ENCODE data around the gene GGPS1.
"Not testable (repeated sequence)": the region's sequence is repeated elsewhere in the genome, so short reads cannot be mapped to it uniquely, and the experiment has no call there.

Gene GGPS1

GRCh38 chr1:235342471-235342870, 14.1 kb downstream of the GGPS1 start:
- no peak for DNase-seq

- DNase-seq: no peak
Observed at GRCh38 chr1:235343726-235344125, 15.4 kb downstream of the GGPS1 start.

DNA sequence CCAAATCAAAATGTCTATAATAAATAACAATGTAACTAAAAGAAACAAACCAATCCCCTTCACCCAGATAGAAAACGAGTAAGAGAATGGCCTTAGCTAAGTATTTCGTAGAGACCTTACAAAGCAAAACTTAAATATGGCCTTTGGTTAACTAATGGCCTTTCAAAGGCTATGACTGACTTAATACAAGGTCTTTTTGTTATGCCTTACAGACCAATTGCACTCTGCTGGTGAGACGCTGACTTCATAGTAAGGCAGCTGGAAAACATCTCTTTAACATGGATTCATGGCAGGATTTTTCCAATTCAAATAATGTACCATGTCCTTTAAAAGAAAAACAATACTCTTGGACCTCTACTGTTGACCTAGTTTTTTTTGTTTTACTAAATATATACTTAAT, 23.1 kb downstream of the GGPS1 start:
- DNase-seq: no peak

GRCh38 chr1:235351898-235352297, 23.5 kb downstream of the GGPS1 start:
- DNase-seq: no peak

- DNase-seq: peak; percentile 44
Observed at GRCh38 chr1:235357485-235358373, 29.4 kb downstream of the GGPS1 start.

DNA sequence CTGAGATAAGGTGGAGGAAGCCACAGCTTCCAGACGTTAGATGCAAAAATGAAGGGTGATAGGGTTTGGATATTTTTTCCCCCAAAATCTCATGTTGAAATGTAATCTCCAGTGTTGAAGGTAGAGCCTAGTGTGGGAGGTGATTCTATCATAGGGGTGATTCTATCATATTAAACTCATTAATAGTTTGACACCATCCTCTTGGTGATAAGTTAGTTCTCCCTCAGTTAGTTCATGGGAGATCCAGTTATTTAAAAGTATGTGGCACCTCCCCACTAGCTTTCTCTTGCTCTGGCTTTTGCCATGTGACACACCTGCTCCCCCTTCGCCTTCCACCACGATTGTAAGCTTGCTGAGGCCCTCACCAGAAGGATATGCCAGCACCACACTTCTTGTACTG, 30.5 kb downstream of the GGPS1 start:
- no peak for DNase-seq

DNA sequence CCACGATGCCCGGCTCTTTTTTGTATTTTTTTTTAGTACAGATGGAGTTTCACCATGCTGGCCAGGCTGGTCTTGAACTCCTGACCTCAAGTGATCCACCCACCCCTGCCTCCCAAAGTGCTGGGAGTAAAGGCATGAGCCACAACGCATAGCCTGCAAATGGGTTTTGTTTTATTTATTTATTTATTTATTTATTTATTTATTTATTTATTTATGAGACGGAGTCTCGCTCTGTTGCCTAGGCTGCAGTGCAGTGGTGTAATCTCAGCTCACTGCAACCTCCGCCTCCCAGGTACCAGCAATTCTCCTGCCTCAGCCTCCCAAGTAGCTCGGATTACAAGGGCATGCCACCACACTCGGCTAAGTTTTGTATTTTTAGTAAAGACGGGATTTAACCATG, 35.8 kb downstream of the GGPS1 start:
- not testable (repeated sequence) for DNase-seq

DNA sequence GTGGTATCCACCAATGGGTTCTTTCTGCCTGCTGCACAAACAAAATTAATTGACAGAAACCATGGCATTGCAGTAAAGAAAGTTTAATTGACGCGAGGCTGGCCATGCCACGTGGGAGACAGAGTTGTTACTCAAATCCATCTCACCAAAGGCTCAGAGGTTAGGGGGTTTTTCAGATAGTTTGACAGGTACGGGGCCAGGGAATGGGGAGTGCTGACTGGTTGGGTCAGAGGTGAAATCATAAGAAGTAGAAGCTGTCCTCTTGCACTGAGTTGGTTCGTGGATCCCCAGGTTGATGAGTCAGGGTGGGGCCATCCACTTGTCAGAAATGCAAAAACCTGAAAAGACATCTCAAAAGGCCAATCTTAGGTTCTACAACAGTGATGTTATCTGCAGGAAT, 37.9 kb downstream of the GGPS1 start:
- DNase-seq: no peak

DNA sequence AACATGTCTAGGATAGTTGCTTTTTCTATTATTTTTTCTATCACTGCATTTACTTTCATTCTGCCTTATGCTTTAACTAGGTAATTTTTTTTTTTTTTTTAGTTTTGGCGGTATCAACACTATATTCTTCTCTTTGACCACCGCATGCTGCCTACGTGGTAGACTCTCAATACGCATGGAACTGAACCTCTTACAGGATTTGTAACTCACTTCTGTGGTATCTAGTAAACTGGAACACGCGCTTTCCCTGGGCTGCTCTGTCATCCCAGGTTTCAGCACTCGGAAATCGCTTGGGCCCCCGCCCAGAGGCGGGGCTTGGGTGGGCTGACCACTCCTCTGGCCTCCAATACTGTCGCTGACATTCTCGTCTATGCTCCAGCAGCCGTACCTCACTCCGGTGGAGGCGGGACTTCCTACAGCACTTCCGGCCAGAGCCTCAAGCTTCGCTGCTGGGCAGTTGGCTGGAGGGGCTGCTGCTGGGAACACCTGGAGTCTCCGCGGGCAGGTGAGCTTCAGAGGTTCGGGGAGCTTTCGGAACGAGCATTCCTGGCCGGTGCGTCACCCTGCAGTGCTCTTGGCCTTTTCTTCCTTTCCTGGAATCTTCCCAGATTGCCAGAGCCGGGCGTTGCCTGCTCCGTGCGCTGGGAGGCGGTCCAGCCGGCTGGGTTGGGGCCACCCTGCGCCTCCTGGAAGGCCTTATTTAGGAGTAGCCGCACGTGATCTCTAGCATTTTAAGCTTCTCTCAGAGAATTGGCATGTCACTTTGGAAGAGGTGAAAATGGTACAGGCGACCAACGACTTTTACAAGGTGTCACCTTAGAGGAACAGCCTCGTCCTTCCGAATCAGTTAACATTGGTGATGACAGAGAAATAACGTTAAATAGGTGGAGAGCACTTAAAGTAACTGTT, 38.9 kb downstream of the GGPS1 start, which contains the start of gene TBCE:
Gene TBCE, plus strand, starts transcription at position 428 of the 909 bp plus-strand sequence. CDS start 12,623 bp downstream, outside the sequence.
- DNase-seq: peak; percentile 98

DNA sequence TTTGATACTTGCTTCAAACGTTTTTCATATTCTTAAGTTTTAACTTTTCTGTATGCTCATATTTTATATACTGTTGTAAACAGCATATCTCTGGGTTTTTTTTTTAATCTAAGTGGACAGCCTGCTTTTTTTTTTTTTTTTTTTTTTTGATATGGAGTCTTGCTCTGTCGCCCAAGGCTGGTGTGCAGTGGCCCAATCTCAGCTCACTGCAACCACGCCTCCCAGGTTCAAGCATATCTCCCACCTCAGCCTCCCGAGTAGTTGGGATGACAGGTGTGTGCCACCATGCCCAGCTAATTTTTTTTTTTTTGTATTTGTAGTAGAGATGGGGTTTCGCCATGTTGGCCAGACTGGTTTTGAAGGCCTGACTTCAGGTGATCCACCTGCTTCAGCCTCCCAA, 40.1 kb downstream of the GGPS1 start:
- no peak for DNase-seq

DNA sequence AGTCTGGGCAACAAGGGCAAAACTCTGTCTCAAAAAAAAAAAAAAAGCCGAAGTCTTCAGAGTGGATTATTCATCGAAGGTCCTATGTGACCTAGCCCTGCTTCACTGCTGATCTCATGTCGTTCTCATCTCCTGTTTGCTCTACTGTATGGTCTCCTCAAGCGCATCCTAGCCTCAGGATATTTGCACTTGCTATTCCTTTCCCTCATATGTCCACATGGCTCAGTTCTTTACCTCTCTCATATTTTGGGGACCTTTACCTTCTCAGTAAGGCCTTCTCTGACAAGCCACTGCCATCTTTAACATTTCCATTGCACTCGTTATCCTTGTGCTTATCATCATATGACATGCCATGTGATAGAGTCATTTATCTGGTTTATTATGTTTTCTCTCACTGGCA, 41.4 kb downstream of the GGPS1 start:
- DNase-seq: no peak

- DNase-seq: no peak
Observed at GRCh38 chr1:235375919-235376605, 47.7 kb downstream of the GGPS1 start.

- DNase-seq: not testable (repeated sequence)
Observed at GRCh38 chr1:235378134-235378735, 49.9 kb downstream of the GGPS1 start.

- not testable (repeated sequence) for DNase-seq
Observed at GRCh38 chr1:235381955-235382739, 53.8 kb downstream of the GGPS1 start.

DNA sequence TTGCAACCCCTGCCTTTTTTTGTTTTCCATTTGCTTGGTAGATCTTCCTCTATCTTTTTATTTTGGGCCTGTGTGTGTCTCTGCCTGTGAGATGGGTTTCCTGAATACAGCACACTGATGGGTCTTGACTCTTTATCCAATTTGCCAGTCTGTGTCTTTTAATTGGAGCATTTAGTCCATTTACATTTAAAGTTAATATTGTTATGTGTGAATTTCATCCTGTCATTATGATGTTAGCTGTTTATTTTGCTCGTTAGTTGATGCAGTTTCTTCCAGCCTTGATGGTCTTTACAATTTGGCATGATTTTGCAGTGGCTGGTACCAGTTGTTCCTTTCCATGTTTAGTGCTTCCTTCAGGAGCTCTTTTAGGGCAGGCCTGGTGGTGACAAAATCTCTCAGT, 57.3 kb downstream of the GGPS1 start:
- not testable (repeated sequence) for DNase-seq

- DNase-seq: no peak
Observed at GRCh38 chr1:235391874-235392273, 63.5 kb downstream of the GGPS1 start.
